ENCODE data around the gene PTGER2. TPM values are rescaled to one million over a fixed set of nuclear protein-coding genes. Genes with fewer than 3 reads are reported as not detected.

Gene PTGER2
- polyA plus RNA-seq, 3 donors = 51.5 to 90.4 (median 72.8) TPM

GRCh38 chr14:52319919-52320318, 5.8 kb downstream of the PTGER2 start:
- DNase-seq = no peak
- no peak overlapping the region for H3K4me3 ChIP-seq (replicated peaks in 1 of 3; ENCODE audit: low read depth in 2 of 3, low read length in 3 of 3)
- H3K79me2 ChIP-seq (ENCODE audit: insufficient read depth, low read length) = peaks cover 89% of the 10 kb centered on the region
- Mint-ChIP-seq H3K27me3 (ENCODE audit: low read depth in 3 of 3) (peaks cover 0 to 2% (median 0%) of the 10 kb centered on the region in 3 donors), H3K4me3 (no peak overlapping the region), H3K27ac (no peak overlapping the region), H3K4me1 (peaks cover 71% of the 10 kb centered on the region), H3K9me3 (peaks cover 10 to 26% (median 14%) of the 10 kb centered on the region in 7 donors), H3K36me3 (peaks cover 52 to 56% of the 10 kb centered on the region in 2 donors)
- peaks cover 0 to 19% of the 10 kb centered on the region in 2 donors for H3K36me3 ChIP-seq (replicated peaks in 1 of 2; ENCODE audit: control insufficient read depth in 1 of 2, insufficient read depth in 2 of 2, low read length in 2 of 2)
- TF ChIP-seq, protein P1, sequence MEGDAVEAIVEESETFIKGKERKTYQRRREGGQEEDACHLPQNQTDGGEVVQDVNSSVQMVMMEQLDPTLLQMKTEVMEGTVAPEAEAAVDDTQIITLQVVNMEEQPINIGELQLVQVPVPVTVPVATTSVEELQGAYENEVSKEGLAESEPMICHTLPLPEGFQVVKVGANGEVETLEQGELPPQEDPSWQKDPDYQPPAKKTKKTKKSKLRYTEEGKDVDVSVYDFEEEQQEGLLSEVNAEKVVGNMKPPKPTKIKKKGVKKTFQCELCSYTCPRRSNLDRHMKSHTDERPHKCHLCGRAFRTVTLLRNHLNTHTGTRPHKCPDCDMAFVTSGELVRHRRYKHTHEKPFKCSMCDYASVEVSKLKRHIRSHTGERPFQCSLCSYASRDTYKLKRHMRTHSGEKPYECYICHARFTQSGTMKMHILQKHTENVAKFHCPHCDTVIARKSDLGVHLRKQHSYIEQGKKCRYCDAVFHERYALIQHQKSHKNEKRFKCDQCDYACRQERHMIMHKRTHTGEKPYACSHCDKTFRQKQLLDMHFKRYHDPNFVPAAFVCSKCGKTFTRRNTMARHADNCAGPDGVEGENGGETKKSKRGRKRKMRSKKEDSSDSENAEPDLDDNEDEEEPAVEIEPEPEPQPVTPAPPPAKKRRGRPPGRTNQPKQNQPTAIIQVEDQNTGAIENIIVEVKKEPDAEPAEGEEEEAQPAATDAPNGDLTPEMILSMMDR (IDR thresholded peaks at IDR 0.05) = no peak
- H2AFZ ChIP-seq (ENCODE audit: insufficient read depth, low read depth, low read length, poor library complexity, severe bottlenecking) = no peak overlapping the region
- no peak overlapping the region for H3K27ac ChIP-seq (ENCODE audit: low read depth in 1 of 2, low read length in 2 of 2)
- H3K4me2 ChIP-seq (replicated peaks; ENCODE audit: extremely low read depth, low read length, poor library complexity, severe bottlenecking) = no peak overlapping the region
- peaks cover 6 to 14% of the 10 kb centered on the region in 2 donors for H3K9me3 ChIP-seq (replicated peaks in 1 of 2; ENCODE audit: control insufficient read depth in 1 of 2, insufficient read depth in 1 of 2, low read length in 2 of 2)
- H3K4me1 ChIP-seq (ENCODE audit: control insufficient read depth in 1 of 2, insufficient read depth in 2 of 2, low read length in 2 of 2) = peaks cover 48 to 57% of the 10 kb centered on the region in 2 donors
- H3K9ac ChIP-seq (ENCODE audit: insufficient read depth, low read length, poor library complexity, severe bottlenecking) = no peak overlapping the region
- H4K20me1 ChIP-seq (ENCODE audit: insufficient read depth, low read length) = no peaks in the 10 kb centered on the region
- intact Hi-C loops (cut with micrococcal nuclease) = loop anchor here in 1 of 2 donors (10.0 kb wide), 1 partner anchor 375 kb away; the partner anchor contains the start of gene ERO1A
- no CpG with 5 or more reads among the region's 3 CpGs for WGBS (ENCODE audit: insufficient coverage)
- H3K27me3 ChIP-seq (ENCODE audit: control insufficient read depth in 2 of 2, insufficient read depth in 2 of 2, low read length in 2 of 2) = no peaks in the 10 kb centered on the region

DNA sequence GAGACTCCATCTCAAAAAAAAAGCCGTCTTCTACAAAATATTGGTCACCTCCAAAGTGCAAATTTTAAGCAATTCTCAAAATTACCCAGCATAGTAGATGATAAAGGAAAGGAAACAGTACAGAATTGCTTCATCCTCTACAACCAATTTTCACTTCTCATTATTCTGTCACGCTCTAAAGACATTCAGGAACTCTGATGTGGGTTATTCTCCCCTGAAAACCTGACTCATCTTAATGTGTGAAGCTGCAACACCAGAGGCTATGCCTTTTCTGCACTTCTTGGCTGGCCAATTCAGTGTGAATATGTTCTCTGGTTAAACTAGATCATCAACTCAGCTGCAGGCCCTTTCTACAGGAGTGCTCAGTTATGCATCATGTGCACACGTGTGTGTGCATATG, 11.0 kb downstream of the PTGER2 start:
- Histone ChIP-seq H3K4me3 (replicated peaks in 1 of 3; ENCODE audit: low read depth in 2 of 3, low read length in 3 of 3) (peak overlapping the region in 1 of 3 experiments; percentile 46), H3K27ac (ENCODE audit: low read depth in 1 of 2, low read length in 2 of 2) (peak overlapping the region; percentile 83 to 85), H3K9ac (ENCODE audit: insufficient read depth, low read length, poor library complexity, severe bottlenecking) (peak overlapping the region; percentile 59), H3K27me3 (ENCODE audit: control insufficient read depth in 2 of 2, insufficient read depth in 2 of 2, low read length in 2 of 2) (no peaks in the 10 kb centered on the region), H3K4me2 (replicated peaks; ENCODE audit: extremely low read depth, low read length, poor library complexity, severe bottlenecking) (peak overlapping the region; percentile 49), H4K20me1 (ENCODE audit: insufficient read depth, low read length) (peaks cover 4% of the 10 kb centered on the region), H3K79me2 (ENCODE audit: insufficient read depth, low read length) (peaks cover 75% of the 10 kb centered on the region), H2AFZ (ENCODE audit: insufficient read depth, low read depth, low read length, poor library complexity, severe bottlenecking) (no peak overlapping the region), H3K36me3 (replicated peaks in 1 of 2; ENCODE audit: control insufficient read depth in 1 of 2, insufficient read depth in 2 of 2, low read length in 2 of 2) (peaks cover 5 to 30% of the 10 kb centered on the region in 2 donors), H3K9me3 (replicated peaks in 1 of 2; ENCODE audit: control insufficient read depth in 1 of 2, insufficient read depth in 1 of 2, low read length in 2 of 2) (peaks cover 6 to 14% of the 10 kb centered on the region in 2 donors), H3K4me1 (ENCODE audit: control insufficient read depth in 1 of 2, insufficient read depth in 2 of 2, low read length in 2 of 2) (peaks cover 45 to 49% of the 10 kb centered on the region in 2 donors)
- H3K4me1 Mint-ChIP-seq = peaks cover 60% of the 10 kb centered on the region
- H3K4me3 Mint-ChIP-seq = peak overlapping the region; percentile 74 to 80
- no peaks in the 10 kb centered on the region for H3K27me3 Mint-ChIP-seq (ENCODE audit: low read depth in 3 of 3)
- TF ChIP-seq, protein P1 (IDR thresholded peaks at IDR 0.05) = no peak
- peaks cover 57 to 64% of the 10 kb centered on the region in 2 donors for H3K36me3 Mint-ChIP-seq
- peak overlapping the region; percentile 95 to 100 (median 98) for H3K27ac Mint-ChIP-seq
- 0% methylated on average over 1 of the region's 3 CpGs for WGBS (ENCODE audit: insufficient coverage)
- intact Hi-C loops (cut with micrococcal nuclease) = no loop called here
- H3K9me3 Mint-ChIP-seq = peaks cover 10 to 26% (median 14%) of the 10 kb centered on the region in 7 donors
- peak; percentile 89 to 98 (median 97) for DNase-seq
